Activated CD4-positive, alpha-beta T cell treated with anti-CD3 and anti-CD28 coated beads, Interleukin-2, amount 50 U/mL, for 4 hours (primary cell): Measurements from ENCODE around the gene MATN1.

Experiments
- DNase-seq, 2 experiments: peaks; one replicate each; pipeline ENCODE4 v3.0.0-alpha.2; 2020

MATN1 gene

GRCh38 chr1:30730346-30731108 lies 7.1 kb upstream of the MATN1 start:
- no peak for DNase-seq

DNA sequence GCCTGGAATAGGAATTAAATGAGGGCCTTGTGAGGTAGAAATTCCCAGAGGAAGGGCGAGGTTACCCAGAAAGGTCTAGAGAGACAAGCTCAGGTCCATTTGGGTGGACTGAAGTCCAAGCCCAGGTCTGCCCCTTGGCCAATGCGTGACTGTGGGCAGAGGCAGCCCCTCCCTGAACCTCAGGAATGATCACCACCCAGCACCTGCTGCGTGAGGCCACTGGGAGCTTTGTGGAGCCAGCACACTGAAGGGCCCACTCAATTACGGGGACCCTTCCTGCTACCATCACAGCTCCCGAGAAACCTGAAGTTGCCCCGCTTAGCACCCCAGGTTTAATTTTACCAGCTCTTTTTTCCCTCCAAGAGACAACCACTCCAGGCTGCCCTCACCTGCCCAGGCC lies 6.5 kb upstream of the MATN1 start:
- DNase-seq = no peak

DNA sequence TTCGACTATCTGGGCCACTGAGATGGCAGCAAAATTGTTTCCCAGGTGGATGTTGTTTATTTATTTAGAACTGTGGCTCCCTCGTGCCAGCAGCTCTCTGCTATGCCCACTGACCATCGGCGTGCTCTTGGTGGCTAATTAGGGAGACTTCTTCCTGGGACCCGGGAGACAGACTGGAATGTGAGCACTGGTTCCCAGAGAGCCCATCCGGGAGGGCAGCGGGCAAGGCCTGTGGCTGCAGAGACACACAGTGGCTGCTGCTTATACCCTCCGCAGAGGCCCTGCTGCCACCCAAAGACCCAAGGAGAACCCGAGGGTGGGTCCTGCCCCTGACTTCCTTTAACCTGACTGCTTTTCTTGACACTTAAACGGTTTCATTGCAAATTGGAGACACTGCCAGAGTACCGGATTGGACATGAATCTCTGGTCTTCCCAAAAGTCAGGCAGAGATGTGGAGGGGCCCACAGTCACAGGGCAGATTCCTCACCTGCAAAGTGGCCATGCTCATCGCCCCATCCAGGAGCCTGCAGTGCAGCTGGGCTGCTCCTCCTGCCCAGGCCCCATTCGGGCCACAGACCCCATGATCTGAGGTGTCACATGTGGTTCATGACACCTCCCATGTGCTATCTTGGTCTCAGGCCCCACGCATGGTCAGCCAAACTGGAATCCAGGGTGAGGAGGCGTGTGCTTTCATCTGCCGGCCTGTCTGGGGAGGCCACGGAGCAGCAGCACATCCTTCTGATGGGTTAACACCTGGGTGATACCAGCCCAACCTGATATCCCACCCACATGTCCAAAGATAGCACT lies 5.7 kb upstream of the MATN1 start:
- DNase-seq = no peak

DNA sequence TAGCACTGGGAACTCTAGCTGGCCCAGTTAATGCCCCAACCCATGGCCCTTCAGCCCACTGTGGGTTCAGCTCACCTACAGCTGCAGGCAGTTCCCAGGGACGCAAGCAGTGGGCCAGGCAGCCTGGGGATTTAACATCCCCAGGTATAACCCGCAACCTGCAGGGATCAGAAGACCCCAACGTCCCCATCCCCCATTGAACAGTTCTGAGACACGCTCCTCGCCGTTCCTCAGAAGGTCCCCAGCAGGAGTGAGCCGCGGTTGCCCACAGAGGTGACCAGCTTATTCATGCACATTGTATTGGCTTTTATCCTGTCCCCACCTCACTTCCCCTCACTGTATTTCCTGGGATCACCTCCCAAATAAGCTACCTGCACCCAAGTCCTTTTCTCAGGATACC lies 5.0 kb upstream of the MATN1 start:
- DNase-seq = no peak

DNA sequence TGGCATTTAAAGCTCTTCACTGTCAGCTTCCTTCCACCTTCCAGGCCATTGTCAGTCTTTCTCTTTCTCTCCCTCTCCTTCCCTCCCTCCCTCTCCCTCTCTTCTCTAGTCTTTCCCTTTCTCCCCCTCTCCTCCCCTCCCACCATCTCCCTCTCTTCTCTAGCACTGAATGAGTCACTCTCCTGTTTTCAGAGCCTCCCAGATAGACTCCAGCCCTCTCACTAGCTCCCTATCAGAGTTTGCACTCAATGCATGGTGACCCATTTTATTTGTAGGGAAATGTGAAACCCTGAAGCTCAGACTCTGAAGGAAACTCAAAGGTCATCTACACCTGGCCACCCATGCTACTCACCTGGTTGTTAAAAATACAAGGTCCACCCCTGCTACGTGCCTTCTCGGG lies 4.4 kb upstream of the MATN1 start:
- DNase-seq = no peak

- no peak for DNase-seq
These were observed 3.6 kb upstream of the MATN1 start for GRCh38 chr1:30726773-30727684.

- DNase-seq = no peak
These were observed 2.9 kb upstream of the MATN1 start for GRCh38 chr1:30726236-30726635.

DNA sequence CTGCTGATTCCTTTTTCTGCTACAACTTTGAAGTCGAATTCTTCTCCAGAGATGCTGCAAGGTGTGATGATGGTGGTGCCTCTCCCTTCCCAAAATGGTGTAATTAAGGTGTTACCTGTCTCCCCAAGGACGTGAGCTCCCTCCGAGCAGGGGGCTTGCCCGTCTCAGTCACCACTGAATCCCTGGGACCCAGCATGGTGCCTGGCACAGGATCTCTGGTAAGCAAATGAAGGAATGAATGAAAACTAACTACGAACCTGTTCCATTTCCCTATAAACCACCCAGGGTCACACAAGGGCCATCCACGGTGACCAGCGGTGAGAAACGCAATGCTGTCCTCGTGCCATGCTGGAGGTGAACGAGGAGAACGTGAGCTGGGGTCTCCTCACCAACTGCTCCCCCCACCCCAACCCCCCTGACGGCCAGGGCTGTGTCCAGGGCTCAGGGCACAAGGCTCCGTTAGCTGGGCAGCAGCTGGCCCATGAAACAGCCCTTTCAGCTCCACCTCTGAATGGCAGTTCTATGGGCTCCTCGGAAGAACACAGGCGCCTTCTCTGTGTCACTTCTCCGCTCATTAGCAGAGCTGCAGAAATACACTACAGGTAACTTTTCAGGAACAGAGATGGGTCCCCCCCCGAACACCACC lies 2.2 kb upstream of the MATN1 start:
- no peak for DNase-seq

DNA sequence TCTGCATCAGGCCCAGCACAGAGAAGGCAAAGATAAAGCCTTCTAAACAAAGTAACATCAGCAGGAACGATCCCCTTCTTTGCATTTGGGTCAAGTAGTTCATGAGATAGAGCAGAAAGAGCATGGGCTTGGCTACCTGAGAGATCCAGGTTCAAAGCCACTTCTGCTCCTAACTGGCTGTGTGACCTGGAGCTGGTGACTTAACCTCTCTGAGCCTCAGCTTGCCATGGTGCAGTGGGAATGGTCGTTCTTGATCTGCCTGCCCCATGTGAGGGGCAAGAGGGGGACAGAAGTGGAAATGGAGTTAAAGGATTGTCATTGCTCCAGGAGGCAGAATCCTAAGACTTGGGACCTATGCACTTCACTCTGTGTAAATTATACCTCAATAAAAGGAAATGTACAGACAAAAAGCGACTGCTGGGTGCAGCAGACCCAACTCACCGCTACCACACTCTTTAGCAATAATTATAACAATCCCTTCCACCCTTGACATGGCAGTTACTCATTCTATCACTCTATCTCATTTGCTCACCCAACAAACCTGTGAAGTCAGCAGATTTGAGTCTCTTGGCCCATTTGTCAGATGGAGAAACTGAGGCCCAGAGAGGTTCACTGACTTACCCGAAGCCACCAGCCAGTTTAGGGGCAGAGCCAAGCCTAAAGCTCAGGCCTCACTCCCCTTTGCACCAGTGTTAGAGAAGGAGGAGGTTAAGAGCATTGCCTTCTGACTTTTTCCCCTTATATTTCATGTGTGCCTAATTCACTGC lies 1.5 kb upstream of the MATN1 start:
- DNase-seq = no peak

- no peak for DNase-seq
These were observed 790 bp upstream of the MATN1 start for GRCh38 chr1:30724175-30724574.

GRCh38 chr1:30721812-30722537 lies 1.4 kb downstream of the MATN1 start:
- no peak for DNase-seq

DNA sequence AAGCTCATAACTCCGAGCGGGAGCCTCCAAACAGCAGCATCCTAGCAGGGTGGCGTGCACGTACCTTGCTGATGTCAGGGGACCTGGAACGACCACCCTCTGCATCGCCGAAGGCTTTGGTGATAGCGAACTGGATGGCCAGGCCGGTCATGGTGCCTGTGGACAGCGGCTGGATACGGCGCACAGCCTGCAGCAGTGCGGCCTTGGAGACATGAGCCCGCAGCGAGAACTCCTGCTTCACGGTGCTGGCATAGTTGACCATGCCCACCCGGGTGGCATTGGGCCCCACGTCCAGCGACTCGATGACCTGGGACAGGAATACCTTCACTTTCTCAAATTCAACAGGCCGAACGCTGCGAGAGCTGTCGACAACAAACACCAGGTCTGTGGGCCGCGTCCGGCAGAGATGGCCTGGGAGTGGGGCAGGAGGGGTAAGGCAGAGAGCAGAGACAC lies 2.0 kb downstream of the MATN1 start:
- DNase-seq = no peak

- DNase-seq = no peak
These were observed 2.8 kb downstream of the MATN1 start for GRCh38 chr1:30720271-30721223.

DNA sequence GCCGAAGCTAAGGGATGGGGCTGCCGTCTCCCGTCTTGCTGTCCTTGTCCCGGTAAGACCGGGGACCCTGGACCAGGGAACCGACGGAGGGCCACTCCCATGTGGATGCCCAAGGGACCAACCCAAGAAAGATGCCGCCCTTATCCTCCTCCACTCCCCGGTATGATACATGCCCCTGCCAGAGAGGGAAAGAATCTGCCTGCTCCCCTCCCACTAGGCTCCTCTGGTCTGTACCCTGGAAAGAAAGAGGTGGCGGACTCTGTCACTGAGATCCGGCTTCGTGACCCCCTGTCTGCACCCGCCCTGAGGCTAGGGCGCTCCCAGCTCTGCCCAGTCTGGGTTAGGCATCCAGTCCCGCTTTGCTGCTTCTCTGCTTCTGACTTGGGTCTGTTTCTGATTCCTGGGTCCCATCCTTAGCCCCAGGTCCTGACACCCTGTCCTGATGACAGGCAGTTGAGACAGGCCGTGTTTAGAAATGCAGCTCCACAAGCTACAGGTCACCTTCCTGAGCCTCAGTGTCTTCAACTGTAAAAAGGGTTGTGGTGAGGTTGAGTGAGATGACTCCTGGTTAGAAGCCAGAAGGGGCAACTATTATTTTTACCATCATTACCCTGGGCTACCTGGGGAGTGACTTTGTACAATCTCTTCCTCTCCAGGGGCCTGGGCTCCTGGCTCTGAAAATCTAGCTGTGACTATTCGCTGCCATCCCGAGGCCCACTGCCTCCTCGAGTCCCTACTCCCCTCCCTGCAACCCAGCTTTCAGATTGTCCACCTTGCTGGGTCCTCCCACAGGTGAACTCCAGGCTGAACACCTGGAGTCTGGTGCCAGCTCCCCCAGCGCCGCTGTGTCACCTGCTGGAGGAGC lies 3.7 kb downstream of the MATN1 start:
- no peak for DNase-seq

DNA sequence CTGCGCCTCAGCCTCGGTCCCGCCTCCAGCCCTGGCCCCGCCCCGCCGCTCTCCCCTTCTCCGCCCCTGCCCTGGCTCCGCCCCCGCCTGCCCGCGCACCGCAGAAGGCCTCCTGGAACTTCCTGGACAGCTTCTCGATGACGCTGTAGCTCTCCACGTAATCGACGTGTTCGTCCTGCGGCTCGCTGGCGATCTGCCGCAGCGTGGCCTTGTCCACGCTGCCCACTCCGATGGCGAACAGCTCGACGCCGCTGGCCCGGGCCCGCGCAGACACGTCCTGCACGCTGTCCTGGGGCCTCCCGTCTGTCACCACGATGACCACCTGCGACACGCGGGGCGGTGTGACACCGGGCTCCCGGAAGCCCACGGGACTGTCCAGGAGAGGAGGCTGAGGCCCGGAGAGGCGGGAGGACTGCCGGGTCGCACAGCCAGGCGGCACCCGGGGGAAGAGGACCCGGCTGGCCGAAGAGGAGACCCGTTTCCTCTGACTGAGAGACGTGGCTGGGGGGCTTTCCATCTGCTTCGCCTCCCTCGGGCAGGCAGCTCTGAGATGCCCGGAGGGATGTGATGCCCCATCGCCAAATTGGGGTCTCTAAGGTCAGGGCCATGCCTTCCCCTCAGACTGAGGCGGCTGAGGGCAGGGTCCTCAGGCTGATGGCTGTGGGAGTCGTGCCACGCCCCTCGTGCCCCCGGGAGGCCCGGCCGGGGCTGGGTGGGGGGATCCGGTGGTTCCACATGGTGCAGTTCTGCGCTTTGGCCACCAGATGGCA lies 4.6 kb downstream of the MATN1 start:
- DNase-seq = peak; percentile 78 to 79

- peak; percentile 100 for DNase-seq
These were observed 5.2 kb downstream of the MATN1 start for GRCh38 chr1:30718091-30718635.

DNA sequence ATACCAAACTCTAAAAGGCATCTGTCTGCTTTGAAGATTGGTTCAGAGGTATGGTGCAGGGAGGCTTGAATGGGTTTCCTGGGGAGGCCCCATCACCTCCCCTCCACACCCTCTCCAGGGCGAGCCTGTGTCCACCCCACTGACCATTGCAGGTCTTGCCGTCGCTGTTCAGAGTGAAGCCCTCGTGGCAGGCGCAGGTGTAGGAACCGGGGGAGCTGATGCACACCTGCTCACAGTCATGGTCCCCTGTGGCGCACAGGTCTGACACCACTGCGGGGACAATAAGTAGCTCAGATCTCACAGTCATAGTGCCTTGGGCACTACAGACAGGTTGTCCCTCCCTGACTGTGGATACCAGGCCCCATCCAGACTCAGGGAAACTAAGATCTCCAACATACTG lies 6.7 kb downstream of the MATN1 start:
- no peak for DNase-seq

DNA sequence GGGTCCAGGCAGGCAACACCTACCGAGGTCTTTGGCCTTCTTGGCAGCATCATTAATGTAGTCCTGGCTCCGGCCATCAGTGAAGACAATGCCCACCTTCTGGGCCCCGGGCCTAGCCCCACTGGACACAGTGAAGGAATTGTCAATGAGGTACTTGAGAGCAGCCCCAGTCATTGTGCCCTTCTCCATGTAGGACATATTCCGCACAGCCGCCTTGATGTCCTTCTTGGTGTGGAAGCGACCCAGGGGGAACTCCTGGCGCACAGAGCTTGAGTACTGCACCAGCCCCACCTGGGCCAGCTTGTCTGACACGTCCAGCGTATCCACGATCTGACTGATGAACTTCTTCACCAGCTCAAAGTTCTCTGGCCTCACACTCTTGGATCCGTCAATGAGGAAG lies 7.5 kb downstream of the MATN1 start:
- DNase-seq = no peak
